ENCODE measurements around the gene ATP5F1B. TPM values are rescaled to one million over a fixed set of nuclear protein-coding genes. Genes with fewer than 3 reads are reported as not detected.

ATP5F1B gene
- total RNA-seq, 2 experiments from 2014 or later, result 854 to 863 TPM

DNA sequence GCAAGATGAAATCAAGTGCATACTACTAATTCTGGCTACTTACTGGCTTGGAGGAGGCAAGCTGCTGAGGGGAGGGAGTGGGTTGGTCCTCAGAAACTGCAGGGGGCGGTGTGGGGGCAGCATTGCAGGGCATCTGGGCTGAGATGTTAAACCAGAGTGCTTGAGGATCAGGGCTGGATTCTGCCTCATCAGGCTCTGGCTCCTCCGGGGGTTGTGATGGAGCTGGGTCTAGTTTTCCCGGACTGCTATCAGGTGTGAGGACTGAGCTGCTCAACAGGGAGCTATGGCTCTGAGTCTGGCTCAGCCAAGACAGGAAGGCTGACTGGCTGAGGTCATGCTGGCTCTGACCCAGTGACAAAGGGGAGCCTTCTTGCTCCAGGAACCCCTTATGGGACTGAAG is 44.3 kb downstream of the ATP5F1B start:
- intact Hi-C loops (cut with micrococcal nuclease), result loop anchor here (1.0 kb wide), 1 partner anchor 35 kb away; no protein-coding TSS in a partner anchor
- no peak overlapping the region for H3K27ac Mint-ChIP-seq
- H3K27me3 Mint-ChIP-seq (ENCODE audit: low read depth), result no peaks in the 10 kb centered on the region
- H3K4me3 Mint-ChIP-seq, result no peak overlapping the region
- no peaks in the 10 kb centered on the region for H3K4me1 Mint-ChIP-seq (ENCODE audit: low read depth)
- CTCF ChIA-PET, result interaction anchor here (0.7 to 2.6 kb wide), 8 partner anchors 9 to 75 kb away, joined by 3 to 21 read pairs (median 4); no protein-coding TSS in a partner anchor
- DNase-seq, result peak; percentile 62
- peaks cover 64% of the 10 kb centered on the region for H3K36me3 Mint-ChIP-seq (ENCODE audit: low read depth)
- no peaks in the 10 kb centered on the region for H3K9me3 Mint-ChIP-seq

DNA sequence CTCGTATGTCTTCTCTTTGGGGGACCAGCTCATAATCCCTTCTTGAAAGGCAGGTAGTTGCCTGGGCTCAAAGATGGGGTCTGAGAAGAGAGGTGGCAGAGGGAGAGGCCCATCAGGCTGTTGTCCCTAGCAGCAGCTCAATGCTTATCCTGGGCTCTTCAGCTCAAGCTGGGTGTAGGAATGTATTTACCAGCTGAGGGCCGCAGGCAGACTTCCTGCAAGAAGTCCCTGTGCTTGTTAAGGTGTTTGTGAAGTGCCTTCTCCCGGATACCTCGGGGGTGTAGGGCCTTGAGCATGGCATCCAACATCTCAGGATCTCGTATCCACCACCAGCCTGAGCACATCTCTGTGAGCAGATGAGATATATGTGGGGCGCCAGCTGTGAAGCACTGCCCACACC is 45.0 kb downstream of the ATP5F1B start:
- Mint-ChIP-seq H3K27ac (no peak overlapping the region), H3K4me1 (ENCODE audit: low read depth) (no peaks in the 10 kb centered on the region)
- intact Hi-C loops (cut with micrococcal nuclease), result loop anchor here (1.0 kb wide), 1 partner anchor 36 kb away; no protein-coding TSS in a partner anchor

DNA sequence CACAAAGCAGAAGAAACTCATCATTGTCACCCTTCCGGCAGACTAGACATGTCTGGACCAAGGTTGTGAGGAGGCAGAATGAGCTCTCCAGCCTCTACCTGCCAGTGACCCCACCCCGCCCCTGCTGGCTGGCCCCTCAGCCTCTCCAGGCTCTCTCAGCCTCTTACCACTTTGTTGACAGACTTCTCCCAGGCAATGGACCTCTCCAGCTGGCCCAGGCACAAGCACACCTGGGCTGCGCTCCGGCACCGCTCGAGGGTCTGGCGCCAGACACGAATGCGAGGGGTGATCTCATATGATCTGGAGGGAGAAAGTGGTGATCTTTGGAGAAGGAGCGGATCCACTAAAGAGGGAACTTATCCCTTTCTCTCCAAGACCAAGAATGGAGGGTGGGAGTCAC is 46.0 kb downstream of the ATP5F1B start:
- DNase-seq, result no peak
- CTCF ChIA-PET, result interaction anchor here (1.0 kb wide), 1 partner anchor 9 kb away, joined by 3 read pairs; no protein-coding TSS in a partner anchor
- no peaks in the 10 kb centered on the region for H3K4me1 Mint-ChIP-seq (ENCODE audit: low read depth)
- intact Hi-C loops (cut with micrococcal nuclease), result no loop called here
- peaks cover 51% of the 10 kb centered on the region for H3K36me3 Mint-ChIP-seq (ENCODE audit: low read depth)
- H3K9me3 Mint-ChIP-seq, result no peaks in the 10 kb centered on the region
- no peak overlapping the region for H3K27ac Mint-ChIP-seq
- H3K4me3 Mint-ChIP-seq, result no peak overlapping the region
- no peaks in the 10 kb centered on the region for H3K27me3 Mint-ChIP-seq (ENCODE audit: low read depth)

More for the DNA sequence above, 45.0 kb downstream of the ATP5F1B start:
- H3K9me3 Mint-ChIP-seq, result no peaks in the 10 kb centered on the region
- DNase-seq, result no peak
- H3K27me3 Mint-ChIP-seq (ENCODE audit: low read depth), result no peaks in the 10 kb centered on the region
- H3K4me3 Mint-ChIP-seq, result no peak overlapping the region
- CTCF ChIA-PET, result interaction anchor here (0.6 to 2.6 kb wide), 5 partner anchors 10 to 36 kb away, joined by 3 to 21 read pairs (median 3); no protein-coding TSS in a partner anchor
- peaks cover 58% of the 10 kb centered on the region for H3K36me3 Mint-ChIP-seq (ENCODE audit: low read depth)

DNA sequence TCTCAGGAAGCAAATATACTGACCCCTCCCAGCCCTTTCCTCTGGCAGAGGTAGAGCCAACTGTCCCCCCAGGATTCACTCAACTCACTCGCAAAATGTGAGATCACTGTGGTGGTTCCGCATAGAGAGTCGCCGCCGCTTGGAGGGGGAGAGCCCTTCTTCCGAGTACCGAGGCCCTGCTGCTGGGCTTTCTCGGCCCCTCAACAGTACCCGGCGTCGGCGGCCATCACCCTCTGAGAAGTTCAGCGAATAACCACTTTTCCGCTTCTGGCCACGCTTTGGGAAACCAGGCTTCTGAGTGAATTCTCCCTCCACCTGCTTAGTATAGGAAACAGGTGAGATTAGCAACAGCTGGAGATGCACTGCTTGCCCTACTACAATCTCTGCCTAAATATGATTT is 46.7 kb downstream of the ATP5F1B start:
- CTCF ChIA-PET, result interaction anchor here (1.0 kb wide), 1 partner anchor 8 kb away, joined by 3 read pairs; no protein-coding TSS in a partner anchor
- Mint-ChIP-seq H3K4me3 (no peak overlapping the region), H3K27me3 (ENCODE audit: low read depth) (no peaks in the 10 kb centered on the region), H3K9me3 (no peaks in the 10 kb centered on the region), H3K4me1 (ENCODE audit: low read depth) (no peaks in the 10 kb centered on the region), H3K27ac (no peak overlapping the region), H3K36me3 (ENCODE audit: low read depth) (peaks cover 48% of the 10 kb centered on the region)
- intact Hi-C loops (cut with micrococcal nuclease), result no loop called here
- DNase-seq, result no peak

DNA sequence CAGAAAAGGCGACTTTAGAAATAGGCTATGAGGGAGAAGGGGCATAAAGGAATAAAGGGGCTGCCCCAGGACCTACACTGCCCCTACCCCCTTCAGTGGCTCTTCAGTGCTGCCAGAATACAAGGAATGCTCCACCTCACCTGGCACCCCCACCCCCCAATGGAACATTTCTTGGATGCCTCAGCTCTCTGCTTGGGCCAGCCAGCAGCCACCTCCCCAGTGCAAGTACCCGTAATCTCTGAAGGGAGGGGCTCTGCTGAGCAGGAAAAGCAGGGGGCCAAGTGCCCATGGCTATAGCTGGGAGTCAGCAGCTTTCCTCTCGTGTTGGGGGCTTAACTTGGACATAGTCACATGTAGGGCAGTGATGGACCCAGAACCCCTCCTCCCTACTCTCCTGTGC is 49.0 kb downstream of the ATP5F1B start:
- no peaks in the 10 kb centered on the region for H3K27me3 Mint-ChIP-seq (ENCODE audit: low read depth)
- H3K9me3 Mint-ChIP-seq, result no peaks in the 10 kb centered on the region
- CTCF ChIA-PET, result interaction anchor here (2.2 kb wide), 1 partner anchor 83 kb away, joined by 11 read pairs; no protein-coding TSS in a partner anchor
- H3K36me3 Mint-ChIP-seq (ENCODE audit: low read depth), result peaks cover 34% of the 10 kb centered on the region
- H3K4me3 Mint-ChIP-seq, result no peak overlapping the region
- intact Hi-C loops (cut with micrococcal nuclease), result no loop called here
- DNase-seq, result no peak
- no peaks in the 10 kb centered on the region for H3K4me1 Mint-ChIP-seq (ENCODE audit: low read depth)
- no peak overlapping the region for H3K27ac Mint-ChIP-seq

DNA sequence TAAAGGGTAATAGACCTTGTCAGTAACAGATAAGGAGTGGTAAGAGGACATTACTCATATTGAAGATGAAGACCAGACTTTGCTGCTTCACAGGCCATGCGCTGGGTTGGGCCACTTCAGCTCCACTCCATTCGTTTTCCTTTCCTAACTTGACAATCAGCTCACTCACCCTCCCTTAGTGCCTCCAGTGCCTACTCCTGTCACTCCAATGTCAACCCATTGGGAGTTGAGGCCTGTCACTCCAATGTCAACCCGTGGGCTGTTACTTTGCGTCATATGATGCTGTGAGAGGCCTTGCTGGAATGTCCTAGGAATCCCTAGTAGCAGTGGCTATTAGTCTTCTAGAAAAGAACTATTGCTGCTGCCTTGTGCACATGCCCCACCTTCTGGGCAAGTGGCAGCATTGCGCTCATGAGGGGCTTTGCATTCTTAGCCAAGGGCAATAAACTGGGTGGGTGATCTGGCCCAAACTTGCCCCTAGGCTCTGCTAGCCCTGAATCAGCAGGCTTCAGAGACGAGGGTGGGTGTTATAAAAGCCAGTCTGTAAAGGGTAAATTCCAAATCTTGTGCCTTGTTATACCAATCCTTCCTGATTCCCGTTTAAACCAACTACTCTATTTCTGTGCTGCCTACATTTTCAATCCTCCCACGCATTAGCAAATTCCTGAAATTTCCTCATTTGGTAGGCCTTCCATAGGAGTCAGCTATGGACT is 51.7 kb downstream of the ATP5F1B start:
- no peak overlapping the region for H3K27ac Mint-ChIP-seq
- intact Hi-C loops (cut with micrococcal nuclease), result loop anchor here (1.0 kb wide), 2 partner anchors 21 to 81 kb away; no protein-coding TSS in a partner anchor
- CTCF ChIA-PET, result interaction anchor here (0.6 to 3.2 kb wide), 12 partner anchors 8 to 92 kb away, joined by 3 to 28 read pairs (median 3); partner anchors contain the start of gene RBMS2
- H3K27me3 Mint-ChIP-seq (ENCODE audit: low read depth), result no peaks in the 10 kb centered on the region
- no peak overlapping the region for H3K4me3 Mint-ChIP-seq
- no peaks in the 10 kb centered on the region for H3K9me3 Mint-ChIP-seq
- peak; percentile 74 for DNase-seq
- peaks cover 12% of the 10 kb centered on the region for H3K36me3 Mint-ChIP-seq (ENCODE audit: low read depth)
- no peaks in the 10 kb centered on the region for H3K4me1 Mint-ChIP-seq (ENCODE audit: low read depth)

DNA sequence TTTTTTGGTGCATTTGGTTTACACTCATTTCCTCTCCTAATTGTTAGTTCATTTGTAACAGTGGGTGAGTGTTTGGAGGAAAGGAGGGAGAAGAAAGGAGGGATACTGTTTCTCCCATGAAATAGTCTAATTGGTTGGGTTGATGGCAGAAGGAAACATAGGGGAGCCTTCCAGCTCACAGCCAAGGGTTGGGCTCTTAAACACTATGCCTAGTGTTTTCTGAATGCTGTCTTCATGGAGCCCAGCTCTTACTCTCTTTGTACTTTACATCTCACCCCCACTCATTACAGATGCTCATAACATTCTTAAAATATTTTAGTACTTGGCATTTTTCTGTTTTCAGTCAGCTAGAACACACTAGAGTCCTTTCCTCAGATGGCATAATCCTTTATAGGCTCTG is 53.8 kb downstream of the ATP5F1B start:
- H3K9me3 Mint-ChIP-seq, result no peaks in the 10 kb centered on the region
- no peak overlapping the region for H3K27ac Mint-ChIP-seq
- no peaks in the 10 kb centered on the region for H3K27me3 Mint-ChIP-seq (ENCODE audit: low read depth)
- DNase-seq, result no peak
- H3K4me3 Mint-ChIP-seq, result no peak overlapping the region
- H3K36me3 Mint-ChIP-seq (ENCODE audit: low read depth), result no peaks in the 10 kb centered on the region
- H3K4me1 Mint-ChIP-seq (ENCODE audit: low read depth), result no peaks in the 10 kb centered on the region
- intact Hi-C loops (cut with micrococcal nuclease), result no loop called here
- CTCF ChIA-PET, result interaction anchor here (0.6 to 7.7 kb wide), 8 partner anchors 10 to 122 kb away, joined by 3 to 53 read pairs (median 5); no protein-coding TSS in a partner anchor

DNA sequence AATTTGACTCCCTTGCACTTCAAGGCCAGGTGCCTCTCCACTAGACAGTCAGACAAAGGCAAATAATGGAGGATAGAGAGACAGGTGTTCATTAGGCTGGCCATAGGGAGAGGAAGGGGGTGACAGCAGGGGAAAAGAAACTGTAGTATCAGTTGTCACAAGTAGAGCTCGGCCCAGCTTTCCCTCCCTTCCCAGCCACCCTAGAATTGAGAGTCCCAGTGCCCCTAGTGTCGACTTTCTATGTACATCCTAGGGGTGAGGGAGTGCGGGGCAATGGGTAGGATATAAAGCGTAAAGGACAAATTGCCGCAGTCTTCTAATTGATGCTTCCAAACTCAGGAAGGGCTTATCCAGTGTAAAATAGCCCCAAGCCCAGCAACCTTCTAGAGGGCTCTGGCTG is 54.7 kb downstream of the ATP5F1B start:
- H3K4me3 Mint-ChIP-seq, result no peak overlapping the region
- H3K27me3 Mint-ChIP-seq (ENCODE audit: low read depth), result no peaks in the 10 kb centered on the region
- H3K4me1 Mint-ChIP-seq (ENCODE audit: low read depth), result no peaks in the 10 kb centered on the region
- H3K9me3 Mint-ChIP-seq, result no peaks in the 10 kb centered on the region
- CTCF ChIA-PET, result interaction anchor here (0.7 to 7.7 kb wide), 15 partner anchors 8 to 100 kb away, joined by 3 to 53 read pairs (median 3); no protein-coding TSS in a partner anchor
- intact Hi-C loops (cut with micrococcal nuclease), result no loop called here
- no peaks in the 10 kb centered on the region for H3K36me3 Mint-ChIP-seq (ENCODE audit: low read depth)
- DNase-seq, result no peak
- H3K27ac Mint-ChIP-seq, result no peak overlapping the region

DNA sequence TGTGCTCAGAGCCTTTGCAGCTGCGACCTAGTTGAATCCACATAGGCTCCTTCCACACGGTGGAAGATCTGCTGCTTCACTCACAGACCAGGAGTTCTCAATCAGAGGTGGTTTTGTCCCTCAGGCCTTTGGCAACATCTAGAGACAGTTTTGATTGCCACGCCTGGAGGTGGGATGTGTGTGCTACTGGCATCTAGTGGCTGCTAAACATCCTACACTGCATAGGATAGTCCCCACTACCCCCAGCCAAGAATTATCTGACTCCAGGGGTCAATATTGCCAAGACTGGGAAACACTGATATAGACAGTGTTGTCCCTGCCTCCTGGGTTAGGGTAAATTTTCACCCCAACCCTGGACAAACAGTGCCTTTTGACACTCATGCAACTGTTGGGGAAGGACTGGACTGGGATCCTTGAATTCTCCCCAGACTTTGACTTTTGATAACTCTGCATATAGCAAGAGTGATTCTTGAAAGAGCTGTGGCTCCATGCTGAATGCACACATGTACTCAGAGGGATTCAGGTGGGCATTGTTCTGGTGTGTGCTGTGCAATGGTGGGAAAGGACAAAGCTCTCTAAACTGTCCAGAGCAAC is 55.5 kb downstream of the ATP5F1B start:
- no peaks in the 10 kb centered on the region for H3K4me1 Mint-ChIP-seq (ENCODE audit: low read depth)
- no peak overlapping the region for H3K27ac Mint-ChIP-seq
- H3K4me3 Mint-ChIP-seq, result no peak overlapping the region
- peak; percentile 37 for DNase-seq
- no peaks in the 10 kb centered on the region for H3K9me3 Mint-ChIP-seq
- CTCF ChIA-PET, result interaction anchor here (0.7 to 7.7 kb wide), 14 partner anchors 9 to 411 kb away, joined by 3 to 53 read pairs (median 4); no protein-coding TSS in a partner anchor
- intact Hi-C loops (cut with micrococcal nuclease), result loop anchor here (1.0 kb wide), 2 partner anchors 17 to 77 kb away; no protein-coding TSS in a partner anchor
- no peaks in the 10 kb centered on the region for H3K27me3 Mint-ChIP-seq (ENCODE audit: low read depth)
- H3K36me3 Mint-ChIP-seq (ENCODE audit: low read depth), result no peaks in the 10 kb centered on the region

DNA sequence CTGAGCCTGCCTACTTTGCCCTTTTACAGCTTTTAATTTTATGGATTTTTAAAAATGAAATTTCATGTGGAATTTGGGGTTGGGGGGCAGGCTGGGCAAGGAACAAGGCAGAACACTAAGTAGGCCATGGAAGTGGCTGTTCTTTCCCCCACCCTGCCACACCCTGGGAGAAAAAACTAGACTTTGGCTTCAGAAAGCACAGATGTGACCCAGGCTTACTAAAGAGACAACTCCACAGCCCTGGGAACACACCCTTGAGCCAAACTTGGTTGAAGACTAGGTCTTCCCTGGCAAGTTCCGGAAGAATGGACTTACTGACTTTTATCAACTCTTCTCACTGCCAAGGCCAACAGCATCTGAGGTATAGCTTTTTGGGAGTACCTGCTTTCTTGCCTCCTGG is 56.0 kb downstream of the ATP5F1B start:
- Mint-ChIP-seq H3K36me3 (ENCODE audit: low read depth) (no peaks in the 10 kb centered on the region), H3K4me1 (ENCODE audit: low read depth) (no peaks in the 10 kb centered on the region), H3K27ac (no peak overlapping the region), H3K4me3 (no peak overlapping the region), H3K27me3 (ENCODE audit: low read depth) (no peaks in the 10 kb centered on the region), H3K9me3 (no peaks in the 10 kb centered on the region)
- intact Hi-C loops (cut with micrococcal nuclease), result loop anchor here (1.0 kb wide), 2 partner anchors 16 to 76 kb away; no protein-coding TSS in a partner anchor
- CTCF ChIA-PET, result interaction anchor here (0.7 to 7.7 kb wide), 11 partner anchors 9 to 411 kb away, joined by 3 to 53 read pairs (median 3); no protein-coding TSS in a partner anchor
- DNase-seq, result no peak

Data from activated naive CD4-positive, alpha-beta T cell treated with anti-CD3 and anti-CD28 coated beads for 36 hours (primary cell).